ENCODE results near the gene RNF40. TPM values are rescaled to one million over a fixed set of nuclear protein-coding genes. Genes with fewer than 3 reads are reported as not detected.

Gene RNF40
- total and polyA plus RNA-seq, 2 of the 8 experiments (the other 6 are each of a cell fraction or from before 2014, with no cell fraction given): 38.5 to 68.7 TPM

GRCh38 chr16:30761427-30761927 is 645 bp upstream of the RNF40 start:
- Histone ChIP-seq H3K79me1 (ENCODE audit: low read depth, low read length) (peaks cover 3% of the 10 kb centered on the region; the same call in 1 of the 2 replicates), H2BK20ac (ENCODE audit: low read length) (no peak overlapping the region), H4K8ac (ENCODE audit: extremely low read depth, insufficient read depth, low read length) (peak overlapping the region; percentile 38; the same call in 1 of the 2 replicates), H3K9ac (replicated peaks in 1 of 4; ENCODE audit: extremely low read depth in 1 of 4, low read depth in 3 of 4, low read length in 3 of 4) (peak overlapping the region in 3 of 4 experiments; percentile 46 to 62 (median 50); a peak in 5 of 7 replicates), H3K23ac (ENCODE audit: insufficient read length) (no peak overlapping the region), H2BK5ac (ENCODE audit: low read depth, low read length) (no peak overlapping the region), H4K20me1 (replicated peaks in 1 of 2; ENCODE audit: control insufficient read depth in 1 of 2, insufficient read depth in 2 of 2, low read length in 2 of 2) (peaks cover 5 to 10% of the 10 kb centered on the region in 2 experiments), H2AFZ (ENCODE audit: low read length) (no peak overlapping the region; the same call in 1 of the 2 replicates), H2BK12ac (ENCODE audit: low read depth, low read length) (no peak overlapping the region), H3K4me2 (ENCODE audit: insufficient read depth in 1 of 2, low read depth in 2 of 2, low read length in 2 of 2) (peak overlapping the region; percentile 68 to 94), H3K4me3 (ENCODE audit: extremely low read depth in 1 of 4, insufficient read depth in 2 of 4, low read depth in 3 of 4, low read length in 4 of 4) (peak overlapping the region; percentile 80 to 97 (median 92)), H4K91ac (replicated peaks; ENCODE audit: insufficient read length, low read length) (no peak overlapping the region), H2BK120ac (replicated peaks; ENCODE audit: low read depth, low read length) (no peak overlapping the region), H3K79me2 (ENCODE audit: control insufficient read depth in 1 of 2, insufficient read depth in 2 of 2, low read length in 2 of 2) (peaks cover 4 to 20% of the 10 kb centered on the region in 2 experiments; a peak in 2 of 4 replicates), H3K36me3 (ENCODE audit: control insufficient read depth in 2 of 4, insufficient read depth in 4 of 4, low read length in 3 of 4) (peaks cover 19 to 40% (median 28%) of the 10 kb centered on the region in 4 experiments), H3K4me1 (replicated peaks in 1 of 4; ENCODE audit: control insufficient read depth in 3 of 4, insufficient read depth in 4 of 4, low read length in 3 of 4) (peaks cover 0 to 11% (median 2%) of the 10 kb centered on the region in 4 experiments; a peak in 4 of 7 replicates), H2AK5ac (ENCODE audit: low read depth, low read length) (no peak overlapping the region), H3K27me3 (replicated peaks in 1 of 4; ENCODE audit: control insufficient read depth in 3 of 4, extremely low read depth in 1 of 4, insufficient read depth in 3 of 4, low read length in 3 of 4) (no peaks in the 10 kb centered on the region; a peak in 1 of 7 replicates), H4K5ac (ENCODE audit: insufficient read length, low read depth, low read length) (no peak overlapping the region), H3K14ac (ENCODE audit: insufficient read length) (no peak overlapping the region), H3K23me2 (ENCODE audit: low read depth, low read length) (peaks cover 14% of the 10 kb centered on the region), H3K4ac (replicated peaks; ENCODE audit: insufficient read length, low read depth, low read length) (no peak overlapping the region), H3K27ac (ENCODE audit: low read depth, low read length) (no peak overlapping the region), H3K56ac (replicated peaks; ENCODE audit: insufficient read length, low read depth, low read length) (peak overlapping the region; percentile 50), H3K18ac (ENCODE audit: extremely low read depth, low read length) (no peak overlapping the region), H2BK15ac (ENCODE audit: low read length) (no peak overlapping the region), H3K9me3 (ENCODE audit: insufficient read depth in 2 of 2, low read depth in 1 of 2, low read length in 1 of 2) (no peaks in the 10 kb centered on the region)
- 2% methylated on average over 60 of the region's 64 CpGs; no CpG with 5 or more reads in 1 of the 2 experiments for WGBS, 2 experiments (ENCODE audit: extremely low coverage in 1 of 2, insufficient coverage in 1 of 2, insufficient read length in 1 of 2, insufficient replicate concordance in 2 of 2, low coverage in 1 of 2, low lambda C conversion rate in 2 of 2, missing lambda C conversion rate in 1 of 2)
- TF ChIP-seq KDM4A (IDR thresholded peaks at IDR 0.05; ENCODE audit: low read depth, low read length, severe bottlenecking): peak; percentile 30
- TF ChIP-seq, protein P1, sequence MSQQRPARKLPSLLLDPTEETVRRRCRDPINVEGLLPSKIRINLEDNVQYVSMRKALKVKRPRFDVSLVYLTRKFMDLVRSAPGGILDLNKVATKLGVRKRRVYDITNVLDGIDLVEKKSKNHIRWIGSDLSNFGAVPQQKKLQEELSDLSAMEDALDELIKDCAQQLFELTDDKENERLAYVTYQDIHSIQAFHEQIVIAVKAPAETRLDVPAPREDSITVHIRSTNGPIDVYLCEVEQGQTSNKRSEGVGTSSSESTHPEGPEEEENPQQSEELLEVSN (IDR thresholded peaks at IDR 0.05): peak; percentile 44; the same call in 1 of the 2 replicates
- no peak for TF ChIP-seq CHD1 (IDR thresholded peaks at IDR 0.05; ENCODE audit: low read depth, low read length)
- TF ChIP-seq, protein P2, sequence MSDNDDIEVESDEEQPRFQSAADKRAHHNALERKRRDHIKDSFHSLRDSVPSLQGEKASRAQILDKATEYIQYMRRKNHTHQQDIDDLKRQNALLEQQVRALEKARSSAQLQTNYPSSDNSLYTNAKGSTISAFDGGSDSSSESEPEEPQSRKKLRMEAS (IDR thresholded peaks at IDR 0.05): peak; percentile 73
- FAIRE-seq (no peak), DNase-seq (ENCODE audit: low read depth in 1 of 2, low spot score in 2 of 2) (peak in 1 of 2 experiments; percentile 61)
- ChIA-PET POLR2A (ENCODE audit: partially characterized antibody) (interaction anchor here (0.6 to 9.0 kb wide), 6 partner anchors 8 to 31 kb away, joined by 3 to 92 read pairs (median 13); partner anchors contain the start of gene PHKG2), CTCF (ENCODE audit: partially characterized antibody) (interaction anchor here (1.6 kb wide), 2 partner anchors 13 to 14 kb away, joined by 5 to 6 read pairs; partner anchors contain the start of gene PHKG2)

All from H1 (cell line).